NCI-H748 treated with DMSO at 0.1 percent for 48 hours (cell line): ENCODE data around the gene SAMD1.

Experiments used
- DNase-seq: peaks from one replicate; lab custom pipeline; 2025; lab: John Stamatoyannopoulos, UW

The SAMD1 gene

GRCh38 chr19:14090509-14091080, at the start of gene SAMD1:
Gene SAMD1 (minus strand): TSS chr19:14090751.
- peak; percentile 35 for DNase-seq

GRCh38 chr19:14139944-14140343, 49.4 kb upstream of the SAMD1 start:
- no peak for DNase-seq

DNA sequence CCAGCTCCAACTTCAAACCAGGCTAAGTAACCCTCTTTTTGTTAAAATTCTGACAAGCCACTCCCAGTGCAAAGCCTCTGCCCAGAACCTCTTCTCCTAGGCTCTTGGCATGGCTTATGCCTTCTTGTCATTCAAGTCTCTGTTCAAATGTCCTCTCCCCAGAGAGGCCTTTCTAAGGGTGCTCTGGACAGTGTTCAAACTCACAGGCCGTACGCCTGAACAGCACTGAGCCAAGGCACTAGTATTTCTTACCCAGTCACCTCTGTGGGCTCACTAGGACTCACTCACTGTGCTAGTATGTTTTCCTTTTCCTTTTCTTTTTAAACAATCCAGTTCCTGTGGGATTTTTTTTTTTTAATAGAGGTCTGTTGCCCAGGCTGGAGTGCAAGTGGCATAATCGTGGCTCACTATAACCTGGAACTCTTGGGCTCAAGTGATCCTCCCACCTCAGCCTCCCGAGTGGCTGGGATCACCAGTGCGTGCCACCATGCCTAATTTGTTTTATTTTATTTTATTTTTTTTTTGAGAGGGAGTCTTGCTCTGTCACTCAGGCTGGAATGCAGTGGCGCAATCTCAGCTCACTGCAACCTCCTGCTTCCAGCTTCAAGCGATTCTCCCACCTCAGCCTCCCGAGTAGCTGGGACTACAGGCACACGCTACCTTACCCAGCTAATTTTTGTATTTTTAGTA, 48.2 kb upstream of the SAMD1 start:
- DNase-seq: no peak

- DNase-seq: peak; percentile 97
These were observed 46.1 kb upstream of the SAMD1 start, which contains the start of gene ASF1B for GRCh38 chr19:14136509-14137281. Gene ASF1B (minus strand): TSS chr19:14136589. CDS start chr19:14136456, 133 bp downstream.

DNA sequence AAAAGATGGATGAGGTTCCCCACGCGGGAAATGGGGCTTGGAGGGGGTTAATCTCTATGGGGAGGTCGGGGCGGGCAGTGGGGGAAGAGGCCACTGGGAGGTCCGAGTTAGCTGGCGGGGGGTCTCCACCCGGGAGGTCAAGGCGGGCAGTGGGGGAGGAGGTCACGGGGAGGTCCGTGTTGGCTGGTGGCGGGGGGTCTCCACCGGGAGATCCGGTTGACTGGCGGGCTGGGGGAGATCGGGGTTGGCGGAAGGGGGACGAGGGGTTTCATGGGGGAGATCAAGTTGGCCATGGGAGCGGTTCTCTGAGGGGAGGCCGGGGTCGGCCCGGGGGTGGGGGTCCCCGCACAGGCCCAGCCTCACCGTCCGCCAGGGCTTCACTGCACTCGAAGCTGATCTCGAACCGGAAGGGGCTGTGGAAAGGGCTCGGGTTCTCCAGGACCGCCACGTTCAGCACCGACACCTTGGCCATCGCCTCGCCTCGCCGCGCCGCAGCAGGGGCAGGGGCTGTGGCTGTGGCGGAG, 45.5 kb upstream of the SAMD1 start:
- DNase-seq: no peak

GRCh38 chr19:14135355-14135754, 44.8 kb upstream of the SAMD1 start:
- no peak for DNase-seq

GRCh38 chr19:14127929-14128509, 37.5 kb upstream of the SAMD1 start:
- DNase-seq: no peak

GRCh38 chr19:14127176-14127575, 36.6 kb upstream of the SAMD1 start:
- DNase-seq: no peak

- DNase-seq: no peak
These were observed 32.4 kb upstream of the SAMD1 start for GRCh38 chr19:14122924-14123323.

GRCh38 chr19:14120497-14120780, 29.9 kb upstream of the SAMD1 start:
- DNase-seq: no peak

DNA sequence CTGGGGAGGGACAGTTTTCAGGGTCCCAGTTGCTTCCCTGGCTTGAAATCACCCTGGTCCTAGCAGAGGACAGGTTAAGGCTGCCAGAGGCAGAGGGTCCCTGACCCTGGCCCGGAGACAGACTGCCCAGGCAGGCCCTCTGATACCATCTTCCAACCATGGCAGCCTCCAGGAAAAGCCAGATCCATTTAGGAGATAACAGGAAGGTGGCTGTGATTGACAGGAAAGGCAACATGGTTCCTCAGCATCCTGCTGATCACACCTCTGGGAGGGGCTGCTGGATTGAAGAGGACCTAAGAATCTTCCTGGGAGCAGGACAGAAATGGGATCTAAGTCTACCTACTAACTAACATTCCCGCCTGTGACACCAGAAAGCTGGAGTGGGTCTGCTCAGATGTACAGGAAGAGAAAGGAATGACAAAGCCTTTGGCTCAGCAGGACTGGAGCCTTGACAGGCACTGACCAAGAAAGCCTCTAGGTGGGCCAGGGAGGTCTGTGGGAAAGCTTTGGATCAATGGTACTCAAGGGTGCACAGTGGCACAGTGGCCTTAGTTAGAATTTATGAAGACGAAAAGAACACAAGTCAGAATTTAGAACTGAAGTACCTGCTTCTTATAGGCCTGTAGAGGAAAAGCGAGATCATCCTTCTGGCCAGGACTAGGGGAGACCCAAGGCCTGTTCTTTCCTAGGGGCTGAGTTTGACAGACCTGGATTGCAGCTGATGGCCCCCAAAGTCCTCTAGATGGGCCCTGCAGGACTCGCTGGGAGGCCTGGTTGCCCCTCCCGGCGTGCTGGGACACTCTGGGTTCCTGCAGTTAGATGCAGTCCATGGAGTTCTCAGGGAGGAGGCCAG, 29.3 kb upstream of the SAMD1 start:
- no peak for DNase-seq

DNA sequence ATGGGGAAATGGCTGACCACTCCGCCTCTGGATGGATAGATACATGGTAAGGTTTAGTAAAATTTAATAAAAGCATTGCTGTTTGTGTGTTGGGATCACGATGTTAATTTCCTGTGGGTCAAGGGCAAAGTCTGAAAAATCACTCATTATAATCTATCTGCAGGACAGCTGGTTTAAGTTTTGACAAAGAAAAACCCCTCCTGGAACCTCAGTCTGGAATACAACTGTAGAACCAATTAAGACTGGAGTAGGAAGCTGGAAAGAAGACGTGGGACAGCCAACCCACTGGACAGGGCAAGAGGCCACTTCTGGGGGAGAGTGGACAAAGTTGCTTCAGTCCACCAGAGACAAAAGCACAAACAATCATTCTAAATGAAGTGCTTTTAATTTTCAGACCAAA, 28.6 kb upstream of the SAMD1 start:
- DNase-seq: no peak

DNA sequence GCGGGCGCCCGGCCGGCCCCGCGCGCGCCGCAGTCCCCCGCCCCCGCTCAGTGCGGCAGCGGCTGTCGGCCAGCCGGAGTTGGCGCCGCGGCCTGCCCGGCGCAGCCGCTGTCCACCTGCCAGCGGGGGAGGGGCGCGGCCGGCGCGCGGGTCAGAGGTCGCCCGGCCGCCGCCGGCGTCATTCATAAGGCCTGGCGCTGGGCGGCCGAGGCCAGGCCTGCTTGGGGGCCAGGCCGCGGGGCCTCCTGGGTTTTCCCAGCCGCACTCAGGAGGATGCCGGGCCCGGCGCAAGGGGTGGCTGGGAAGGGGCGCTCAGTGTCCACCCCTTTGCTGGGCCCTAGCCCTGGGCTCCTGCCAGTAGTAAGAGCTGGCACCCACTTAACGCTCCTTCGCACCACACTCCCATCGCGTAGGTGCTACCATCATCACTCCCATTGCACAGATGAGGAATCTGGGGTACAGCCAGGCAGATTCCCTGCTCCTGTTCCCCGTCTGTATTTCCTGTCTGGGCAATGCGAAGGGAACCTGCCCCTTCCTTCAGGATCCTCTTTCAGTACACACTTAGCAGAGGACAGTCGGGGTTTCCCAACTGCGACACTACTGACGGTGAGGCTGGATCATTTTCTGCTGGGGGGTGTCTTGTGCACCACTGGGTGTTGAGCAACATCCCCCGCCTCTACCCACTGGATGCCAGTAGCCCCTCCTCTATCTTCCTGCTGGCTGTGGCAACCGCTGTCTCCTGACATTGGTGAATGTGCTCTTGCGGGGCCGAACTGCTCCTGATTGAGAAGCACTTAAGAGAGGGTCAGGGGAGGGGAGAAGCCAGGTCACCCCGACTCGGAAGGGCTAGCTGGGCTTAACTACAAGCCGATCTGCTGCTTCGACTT, 27.9 kb upstream of the SAMD1 start:
- DNase-seq: no peak

GRCh38 chr19:14117668-14118164, 27.2 kb upstream of the SAMD1 start, which contains the start of gene PRKACA:
Gene PRKACA (minus strand): TSS chr19:14117762. CDS start chr19:14117547, 215 bp downstream.
- DNase-seq: peak; percentile 72

GRCh38 chr19:14116918-14117578, 26.5 kb upstream of the SAMD1 start:
- DNase-seq: no peak

- DNase-seq: no peak
These were observed 26.0 kb upstream of the SAMD1 start for GRCh38 chr19:14116525-14116917.

- DNase-seq: no peak
These were observed 25.2 kb upstream of the SAMD1 start for GRCh38 chr19:14115756-14116155.

- DNase-seq: no peak
These were observed 24.3 kb upstream of the SAMD1 start for GRCh38 chr19:14114854-14115253.

GRCh38 chr19:14114439-14114838, 23.9 kb upstream of the SAMD1 start:
- no peak for DNase-seq
